HepG2 (cell line): ENCODE measurements around the gene SLCO3A1.

Source experiments
- CAMTA2 ChIP-seq: sonication (generic); formaldehyde crosslinking; IDR thresholded peaks from 2 replicates; pipeline ENCODE4 v1.4.0; 2020; ENCODE audit warnings: mild to moderate bottlenecking, missing genetic modification reagents, borderline replicate concordance
- MAFK ChIP-seq, 2 experiments: IDR thresholded peaks in 1 of 2; conservative IDR thresholded peaks in 1 of 2; 2 replicates each; pipeline ENCODE4 v1.6.1; 2011; ENCODE audit warnings: improper control_type of control experiment in 2 of 2, low read length in 2 of 2
- NR2C2 ChIP-seq: sonication (generic); formaldehyde crosslinking; IDR thresholded peaks from 2 replicates; pipeline ENCODE4 v1.4.0; 2020; ENCODE audit warnings: missing genetic modification reagents, mild to moderate bottlenecking, moderate library complexity, borderline replicate concordance
- RAD21 ChIP-seq: fragments of 450-650 bp; formaldehyde crosslinking; IDR thresholded peaks from 2 replicates; pipeline ENCODE4 v1.5.0; 2020; ENCODE audit warnings: mild to moderate bottlenecking
- RAD51 ChIP-seq: fragments of 450-650 bp; IDR thresholded peaks from 2 replicates; pipeline ENCODE4 v1.6.1; 2016; ENCODE audit warnings: borderline replicate concordance
- SMARCC2 ChIP-seq: fragments of 450-650 bp; IDR thresholded peaks from 2 replicates; pipeline ENCODE4 v1.6.1; 2017; ENCODE audit warnings: antibody characterized with exemption, mild to moderate bottlenecking
- SMC3 ChIP-seq: IDR thresholded peaks from 2 replicates; pipeline ENCODE4 v1.6.1; 2011; ENCODE audit warnings: low read length, improper control_type of control experiment
- ZNF510 ChIP-seq: sonication (generic); formaldehyde crosslinking; IDR thresholded peaks from 2 replicates; pipeline ENCODE4 v1.4.0; 2020; ENCODE audit warnings: low read depth, mild to moderate bottlenecking, missing genetic modification reagents
- ZNF550 ChIP-seq: sonication (generic); formaldehyde crosslinking; IDR thresholded peaks from 2 replicates; pipeline ENCODE4 v1.4.0; 2020; ENCODE audit warnings: mild to moderate bottlenecking, missing genetic modification reagents, borderline replicate concordance
- TF ChIP-seq, protein P1 (sequence below): sonication (generic); formaldehyde crosslinking; IDR thresholded peaks from 2 replicates; pipeline ENCODE4 v1.4.0; 2020; ENCODE audit warnings: missing genetic modification reagents

DNA sequence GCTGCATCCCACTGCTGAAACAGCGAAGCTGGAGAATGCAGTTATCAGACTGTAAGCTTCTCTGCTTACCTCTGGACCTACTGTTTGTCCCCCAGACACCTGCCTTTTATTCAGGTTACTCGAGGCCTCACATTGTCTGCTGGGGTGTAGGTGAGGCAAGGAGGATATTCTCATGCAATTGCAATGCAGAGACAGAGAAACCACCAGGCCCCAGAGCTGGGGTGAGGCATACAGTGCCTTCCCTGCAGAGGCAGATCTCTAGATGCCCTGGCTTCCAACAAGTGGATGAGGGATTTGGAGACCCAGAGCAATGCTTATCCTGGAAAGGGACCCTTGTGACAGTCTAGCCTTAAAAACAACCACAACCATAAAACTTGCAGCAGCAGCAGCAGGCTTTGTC is 276.7 kb downstream of the SLCO3A1 start:
- TF ChIP-seq CAMTA2 (CRISPR knock-in tag) = no peak
- TF ChIP-seq ZNF550 (CRISPR knock-in tag) = no peak
- no peak for TF ChIP-seq SMARCC2
- TF ChIP-seq, protein P1, sequence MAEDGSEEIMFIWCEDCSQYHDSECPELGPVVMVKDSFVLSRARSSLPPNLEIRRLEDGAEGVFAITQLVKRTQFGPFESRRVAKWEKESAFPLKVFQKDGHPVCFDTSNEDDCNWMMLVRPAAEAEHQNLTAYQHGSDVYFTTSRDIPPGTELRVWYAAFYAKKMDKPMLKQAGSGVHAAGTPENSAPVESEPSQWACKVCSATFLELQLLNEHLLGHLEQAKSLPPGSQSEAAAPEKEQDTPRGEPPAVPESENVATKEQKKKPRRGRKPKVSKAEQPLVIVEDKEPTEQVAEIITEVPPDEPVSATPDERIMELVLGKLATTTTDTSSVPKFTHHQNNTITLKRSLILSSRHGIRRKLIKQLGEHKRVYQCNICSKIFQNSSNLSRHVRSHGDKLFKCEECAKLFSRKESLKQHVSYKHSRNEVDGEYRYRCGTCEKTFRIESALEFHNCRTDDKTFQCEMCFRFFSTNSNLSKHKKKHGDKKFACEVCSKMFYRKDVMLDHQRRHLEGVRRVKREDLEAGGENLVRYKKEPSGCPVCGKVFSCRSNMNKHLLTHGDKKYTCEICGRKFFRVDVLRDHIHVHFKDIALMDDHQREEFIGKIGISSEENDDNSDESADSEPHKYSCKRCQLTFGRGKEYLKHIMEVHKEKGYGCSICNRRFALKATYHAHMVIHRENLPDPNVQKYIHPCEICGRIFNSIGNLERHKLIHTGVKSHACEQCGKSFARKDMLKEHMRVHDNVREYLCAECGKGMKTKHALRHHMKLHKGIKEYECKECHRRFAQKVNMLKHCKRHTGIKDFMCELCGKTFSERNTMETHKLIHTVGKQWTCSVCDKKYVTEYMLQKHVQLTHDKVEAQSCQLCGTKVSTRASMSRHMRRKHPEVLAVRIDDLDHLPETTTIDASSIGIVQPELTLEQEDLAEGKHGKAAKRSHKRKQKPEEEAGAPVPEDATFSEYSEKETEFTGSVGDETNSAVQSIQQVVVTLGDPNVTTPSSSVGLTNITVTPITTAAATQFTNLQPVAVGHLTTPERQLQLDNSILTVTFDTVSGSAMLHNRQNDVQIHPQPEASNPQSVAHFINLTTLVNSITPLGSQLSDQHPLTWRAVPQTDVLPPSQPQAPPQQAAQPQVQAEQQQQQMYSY (CRISPR knock-in tag) = no peak
- no peak for TF ChIP-seq RAD51
- TF ChIP-seq RAD21 (CRISPR knock-in tag) = no peak
- TF ChIP-seq NR2C2 = no peak
- no peak for TF ChIP-seq SMC3
- no peak for TF ChIP-seq ZNF510
- no peak for TF ChIP-seq MAFK (conservative IDR thresholded peaks at IDR 0.05 in 1 of 2, IDR thresholded peaks at IDR 0.05 in 1 of 2; ENCODE audit: low read length in 2 of 2)
